Parathyroid adenoma (tissue), 2 donors: Measurements from ENCODE around the gene ADPRH.

ENCODE experiments used
- H2AFZ ChIP-seq: fragments of 300-600 bp; sonication (generic); one replicate; pipeline ENCODE4 v1.7.0; 2017; ENCODE audit warnings: antibody characterized with exemption, mild to moderate bottlenecking
- H3K27ac ChIP-seq: fragments of 300-600 bp; sonication (generic); one replicate; pipeline ENCODE4 v1.7.0; 2017
- H3K27me3 ChIP-seq: fragments of 300-600 bp; sonication (generic); one replicate; pipeline ENCODE4 v1.7.0; 2017; ENCODE audit warnings: low read length; ENCODE audit not compliant: control insufficient read depth, insufficient read depth
- H3K36me3 ChIP-seq: fragments of 300-600 bp; sonication (generic); one replicate; pipeline ENCODE4 v1.7.0; 2017; ENCODE audit warnings: low read length; ENCODE audit not compliant: control insufficient read depth, insufficient read depth
- H3K4me1 ChIP-seq: fragments of 300-600 bp; sonication (generic); one replicate; pipeline ENCODE4 v1.7.0; 2017; ENCODE audit warnings: control low read depth
- H3K4me2 ChIP-seq: fragments of 300-600 bp; sonication (generic); one replicate; pipeline ENCODE4 v1.7.0; 2017; ENCODE audit warnings: low read length
- H3K4me3 ChIP-seq: fragments of 300-600 bp; sonication (generic); one replicate; pipeline ENCODE4 v1.7.0; 2017; ENCODE audit warnings: low read depth, low read length
- H3K79me2 ChIP-seq: fragments of 300-600 bp; sonication (generic); one replicate; pipeline ENCODE4 v1.7.0; 2017; ENCODE audit warnings: control low read depth
- H3K9ac ChIP-seq: fragments of 300-600 bp; sonication (generic); one replicate; pipeline ENCODE4 v1.7.0; 2017; ENCODE audit warnings: mild to moderate bottlenecking
- H3K9me3 ChIP-seq: fragments of 300-600 bp; sonication (generic); one replicate; pipeline ENCODE4 v1.7.0; 2017; ENCODE audit warnings: low read length; ENCODE audit not compliant: control insufficient read depth
- TF ChIP-seq, protein P1 (sequence below): fragments of 300-600 bp; sonication (generic); IDR thresholded peaks from one replicate; pipeline ENCODE4 v1.7.0; 2017; ENCODE audit warnings: antibody characterized with exemption, mild to moderate bottlenecking
- donor health status: primary hyperparathyroidism.

The ADPRH gene

DNA sequence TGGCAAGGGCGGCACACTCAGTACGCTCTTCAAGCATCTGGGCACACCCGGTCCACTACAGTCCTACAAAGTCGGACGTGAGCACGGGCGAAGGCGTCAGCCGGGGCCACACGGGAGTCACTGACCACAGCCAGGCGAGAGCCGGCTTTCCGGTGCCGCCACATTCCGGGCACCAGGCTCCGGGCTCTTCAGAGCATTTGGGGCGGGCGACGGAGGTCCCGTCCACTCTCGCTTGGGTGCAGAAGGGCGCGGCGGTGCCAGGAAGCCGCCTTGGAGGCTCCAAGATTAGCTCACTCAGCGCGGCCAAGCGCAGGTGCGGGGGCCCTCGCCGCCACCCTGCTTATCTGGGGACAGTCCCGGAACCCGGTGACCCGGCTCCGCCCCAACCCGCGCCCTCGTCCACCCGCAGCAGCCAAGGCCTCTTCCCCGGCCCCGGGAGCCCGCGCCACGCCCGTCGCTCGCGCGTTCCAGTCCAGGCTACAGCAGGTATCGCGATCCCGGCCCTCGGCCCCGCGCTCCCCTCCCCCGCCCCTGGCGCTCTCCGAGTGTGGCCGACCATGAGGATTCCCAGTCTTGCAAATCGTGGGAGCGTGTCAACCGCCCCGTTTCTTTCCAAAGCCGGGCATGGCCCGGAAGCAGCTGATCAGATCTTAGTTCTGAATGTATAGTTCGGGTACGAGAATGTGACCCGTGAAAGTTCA, at the start of gene ADPRH:
Gene ADPRH (plus strand): TSS at position 127 of the 701 bp plus-strand sequence. CDS start 2,678 bp downstream, outside the sequence.
- H2AFZ ChIP-seq, result peak within 1 kb of the TSS; percentile 94
- H3K4me2 ChIP-seq, result peak within 1 kb of the TSS; percentile 93
- no peak within 1 kb of the TSS for H3K9ac ChIP-seq
- no peaks in the 10 kb centered on the region for H3K9me3 ChIP-seq
- peaks cover 9% of the 10 kb centered on the region for H3K4me1 ChIP-seq
- H3K79me2 ChIP-seq, result no peaks in the 10 kb centered on the region
- H3K27me3 ChIP-seq, result no peaks in the 10 kb centered on the region
- no peaks in the 10 kb centered on the region for H3K36me3 ChIP-seq
- H3K27ac ChIP-seq, result peak within 1 kb of the TSS; percentile 85
- TF ChIP-seq, protein P1, sequence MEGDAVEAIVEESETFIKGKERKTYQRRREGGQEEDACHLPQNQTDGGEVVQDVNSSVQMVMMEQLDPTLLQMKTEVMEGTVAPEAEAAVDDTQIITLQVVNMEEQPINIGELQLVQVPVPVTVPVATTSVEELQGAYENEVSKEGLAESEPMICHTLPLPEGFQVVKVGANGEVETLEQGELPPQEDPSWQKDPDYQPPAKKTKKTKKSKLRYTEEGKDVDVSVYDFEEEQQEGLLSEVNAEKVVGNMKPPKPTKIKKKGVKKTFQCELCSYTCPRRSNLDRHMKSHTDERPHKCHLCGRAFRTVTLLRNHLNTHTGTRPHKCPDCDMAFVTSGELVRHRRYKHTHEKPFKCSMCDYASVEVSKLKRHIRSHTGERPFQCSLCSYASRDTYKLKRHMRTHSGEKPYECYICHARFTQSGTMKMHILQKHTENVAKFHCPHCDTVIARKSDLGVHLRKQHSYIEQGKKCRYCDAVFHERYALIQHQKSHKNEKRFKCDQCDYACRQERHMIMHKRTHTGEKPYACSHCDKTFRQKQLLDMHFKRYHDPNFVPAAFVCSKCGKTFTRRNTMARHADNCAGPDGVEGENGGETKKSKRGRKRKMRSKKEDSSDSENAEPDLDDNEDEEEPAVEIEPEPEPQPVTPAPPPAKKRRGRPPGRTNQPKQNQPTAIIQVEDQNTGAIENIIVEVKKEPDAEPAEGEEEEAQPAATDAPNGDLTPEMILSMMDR, result no peak
- peak within 1 kb of the TSS; percentile 52 for H3K4me3 ChIP-seq

- TF ChIP-seq, protein P1, result no peak
- H3K4me1 ChIP-seq, result no peaks in the 10 kb centered on the region
- H2AFZ ChIP-seq, result no peak overlapping the region
- no peak overlapping the region for H3K4me3 ChIP-seq
- H3K36me3 ChIP-seq, result no peaks in the 10 kb centered on the region
- no peaks in the 10 kb centered on the region for H3K79me2 ChIP-seq
- H3K27ac ChIP-seq, result no peak overlapping the region
- no peaks in the 10 kb centered on the region for H3K9me3 ChIP-seq
- H3K27me3 ChIP-seq, result no peaks in the 10 kb centered on the region
- H3K9ac ChIP-seq, result no peak overlapping the region
- no peak overlapping the region for H3K4me2 ChIP-seq
Observed at GRCh38 chr3:119529883-119530282, 49.4 kb upstream of the ADPRH start.

- H3K9ac ChIP-seq, result no peak overlapping the region
- no peak overlapping the region for H3K27ac ChIP-seq
- no peaks in the 10 kb centered on the region for H3K27me3 ChIP-seq
Observed at GRCh38 chr3:119530456-119530855, 48.8 kb upstream of the ADPRH start.

GRCh38 chr3:119531151-119531550, 48.1 kb upstream of the ADPRH start:
- H2AFZ ChIP-seq, result no peak overlapping the region
- H3K27ac ChIP-seq, result no peak overlapping the region
- H3K9me3 ChIP-seq, result no peaks in the 10 kb centered on the region
- H3K36me3 ChIP-seq, result no peaks in the 10 kb centered on the region
- no peak overlapping the region for H3K9ac ChIP-seq
- H3K79me2 ChIP-seq, result no peaks in the 10 kb centered on the region
- TF ChIP-seq, protein P1, result no peak
- no peaks in the 10 kb centered on the region for H3K4me1 ChIP-seq
- no peak overlapping the region for H3K4me2 ChIP-seq
- H3K27me3 ChIP-seq, result no peaks in the 10 kb centered on the region
- H3K4me3 ChIP-seq, result no peak overlapping the region

More at GRCh38 chr3:119530456-119530855, 48.8 kb upstream of the ADPRH start:
- Histone ChIP-seq H3K36me3 (no peaks in the 10 kb centered on the region), H3K9me3 (no peaks in the 10 kb centered on the region), H2AFZ (no peak overlapping the region), H3K4me3 (no peak overlapping the region), H3K4me2 (no peak overlapping the region), H3K79me2 (no peaks in the 10 kb centered on the region), H3K4me1 (no peaks in the 10 kb centered on the region)
- TF ChIP-seq, protein P1, result no peak

DNA sequence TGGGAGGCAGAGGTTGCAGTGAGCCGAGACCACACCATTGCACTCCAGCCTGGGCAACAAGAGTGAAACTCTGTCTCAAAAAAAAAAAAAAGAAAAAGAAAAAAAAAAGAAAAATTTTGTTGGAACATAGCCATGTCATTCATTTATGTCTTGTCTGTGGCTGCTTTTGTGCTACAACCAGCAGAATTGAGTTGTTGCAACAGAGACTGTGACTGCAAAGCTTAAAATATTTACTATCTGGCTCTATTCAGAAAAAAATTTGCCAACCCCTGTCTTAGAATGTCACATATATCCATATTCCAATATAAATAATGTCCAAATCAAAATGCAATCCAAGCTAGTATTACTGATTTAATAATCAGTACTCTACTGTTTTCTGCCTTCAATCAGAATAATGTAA, 45.0 kb upstream of the ADPRH start:
- TF ChIP-seq, protein P1, result no peak
- Histone ChIP-seq H3K4me3 (no peak overlapping the region), H3K27me3 (no peaks in the 10 kb centered on the region), H3K9me3 (no peaks in the 10 kb centered on the region), H3K79me2 (no peaks in the 10 kb centered on the region), H3K9ac (no peak overlapping the region), H3K36me3 (no peaks in the 10 kb centered on the region), H3K4me1 (no peaks in the 10 kb centered on the region), H2AFZ (no peak overlapping the region), H3K27ac (no peak overlapping the region), H3K4me2 (no peak overlapping the region)
